Fibroblast of gingiva (primary cell): ENCODE data around the gene ADAMTS14.

ENCODE experiments used
- DNase-seq: peaks from one replicate; pipeline ENCODE4 v3.0.0-alpha.2; 2011; ENCODE audit warnings: low read depth

The ADAMTS14 gene

GRCh38 chr10:70676511-70676910 lies 4.2 kb downstream of the ADAMTS14 start:
- no peak for DNase-seq

DNA sequence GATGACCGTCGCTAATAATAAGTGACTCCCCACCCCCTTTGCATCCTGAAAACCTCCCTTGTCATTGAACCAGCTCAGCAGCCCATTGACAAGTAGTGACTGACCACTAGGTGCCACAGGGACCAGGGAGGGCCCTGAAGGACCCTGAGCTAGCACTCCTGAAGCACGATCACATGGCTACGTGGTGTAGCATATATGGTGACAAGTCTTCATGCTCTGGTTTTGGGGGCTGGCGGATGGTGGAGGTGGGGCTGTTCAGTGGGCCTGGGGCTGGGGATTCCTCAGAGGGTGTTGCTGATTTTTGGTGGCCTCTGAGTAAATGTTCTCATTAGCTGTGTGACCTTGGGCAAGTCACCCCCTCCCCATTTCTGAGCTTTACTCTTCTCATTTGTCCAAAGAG lies 4.7 kb downstream of the ADAMTS14 start:
- no peak for DNase-seq

DNA sequence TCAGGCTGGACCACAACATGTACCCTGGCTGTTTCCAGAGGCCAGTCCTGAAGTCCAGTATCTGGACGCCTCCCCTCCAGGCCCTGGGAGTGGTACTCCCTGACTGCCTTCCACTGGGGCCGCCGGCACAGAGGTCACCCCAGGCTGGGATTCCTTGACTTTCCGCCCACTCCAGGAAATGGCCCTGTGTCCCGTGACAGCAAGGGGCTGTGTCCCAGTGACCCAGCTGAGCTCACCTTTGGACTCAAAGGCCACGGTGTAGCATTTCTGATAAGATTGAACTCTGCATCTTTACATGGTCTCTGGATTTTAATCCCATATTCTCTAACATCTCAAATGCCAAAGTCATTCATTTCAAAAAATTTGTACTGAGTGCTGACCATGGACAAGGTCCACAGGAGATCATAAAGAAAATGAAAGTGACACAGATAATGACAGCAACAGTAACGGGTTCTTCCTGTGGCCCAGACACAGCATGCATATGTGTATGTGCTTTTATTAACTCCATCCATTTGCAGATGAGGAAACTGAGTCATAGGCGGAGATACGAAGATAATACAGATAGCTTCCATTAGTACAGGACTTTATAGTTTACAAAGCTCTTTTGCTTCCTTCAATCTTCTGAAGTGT lies 5.4 kb downstream of the ADAMTS14 start:
- no peak for DNase-seq

DNA sequence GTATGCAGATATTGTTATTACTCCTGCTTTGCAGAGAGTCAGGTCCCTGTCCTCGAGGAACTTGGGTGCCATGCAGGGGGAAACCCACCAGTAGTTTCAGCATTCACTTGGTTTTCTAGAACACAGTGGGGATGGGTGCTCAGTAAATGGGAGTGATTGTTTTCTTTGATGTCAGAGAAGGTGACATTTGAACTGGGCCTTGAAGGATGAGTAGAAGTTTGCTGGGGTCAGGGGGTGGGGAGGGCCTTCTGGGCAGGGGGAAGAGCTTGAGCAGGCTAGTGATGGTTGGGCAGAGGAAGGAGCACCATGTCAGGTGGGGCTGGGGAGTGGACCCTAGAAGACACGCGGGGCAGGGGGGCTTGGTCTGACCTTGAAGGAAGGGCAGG lies 5.9 kb downstream of the ADAMTS14 start:
- no peak for DNase-seq

- DNase-seq: peak; percentile 17
Measured at GRCh38 chr10:70678757-70679489, 6.6 kb downstream of the ADAMTS14 start.

- DNase-seq: peak; percentile 80
Measured at GRCh38 chr10:70679498-70679897, 7.2 kb downstream of the ADAMTS14 start.

GRCh38 chr10:70680899-70681730 lies 8.8 kb downstream of the ADAMTS14 start:
- DNase-seq: no peak

GRCh38 chr10:70681731-70682005 lies 9.4 kb downstream of the ADAMTS14 start:
- DNase-seq: no peak

DNA sequence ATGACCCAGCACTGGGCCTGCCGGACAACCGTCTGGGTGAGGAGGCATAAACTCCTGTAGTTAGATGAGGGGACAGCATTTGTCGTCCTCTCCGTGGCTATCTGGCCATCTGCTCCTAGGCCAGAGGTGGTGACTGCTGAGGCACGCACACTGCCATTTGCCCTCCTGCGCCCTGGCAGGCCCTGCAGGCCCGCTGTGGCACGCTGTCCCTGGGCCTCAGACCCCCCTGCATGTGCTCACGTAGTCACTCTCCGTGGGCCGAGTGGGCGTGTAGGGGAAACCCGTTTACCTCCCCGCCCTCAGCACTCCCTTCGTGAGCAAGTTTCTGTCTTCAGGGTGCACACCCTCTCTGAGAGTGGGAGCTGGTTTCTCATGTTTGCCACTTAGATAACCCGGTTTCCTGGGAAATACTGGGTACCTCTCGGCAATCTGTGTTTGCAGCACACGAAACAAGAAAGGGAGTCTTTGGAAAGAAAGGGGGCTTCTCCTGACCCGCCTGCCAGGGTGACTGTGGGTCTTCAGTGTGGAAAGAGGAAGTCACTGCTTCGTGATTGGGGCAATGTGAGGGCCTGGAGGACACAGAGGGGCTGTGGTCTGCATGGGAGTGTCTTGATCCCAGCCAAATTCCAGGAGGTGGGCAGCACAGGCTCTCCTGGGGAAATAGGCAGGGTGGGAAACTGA lies 10.8 kb downstream of the ADAMTS14 start:
- no peak for DNase-seq

- no peak for DNase-seq
Measured at GRCh38 chr10:70683601-70683934, 11.3 kb downstream of the ADAMTS14 start.

GRCh38 chr10:70683940-70684339 lies 11.6 kb downstream of the ADAMTS14 start:
- DNase-seq: no peak

GRCh38 chr10:70684374-70684773 lies 12.1 kb downstream of the ADAMTS14 start:
- DNase-seq: no peak

DNA sequence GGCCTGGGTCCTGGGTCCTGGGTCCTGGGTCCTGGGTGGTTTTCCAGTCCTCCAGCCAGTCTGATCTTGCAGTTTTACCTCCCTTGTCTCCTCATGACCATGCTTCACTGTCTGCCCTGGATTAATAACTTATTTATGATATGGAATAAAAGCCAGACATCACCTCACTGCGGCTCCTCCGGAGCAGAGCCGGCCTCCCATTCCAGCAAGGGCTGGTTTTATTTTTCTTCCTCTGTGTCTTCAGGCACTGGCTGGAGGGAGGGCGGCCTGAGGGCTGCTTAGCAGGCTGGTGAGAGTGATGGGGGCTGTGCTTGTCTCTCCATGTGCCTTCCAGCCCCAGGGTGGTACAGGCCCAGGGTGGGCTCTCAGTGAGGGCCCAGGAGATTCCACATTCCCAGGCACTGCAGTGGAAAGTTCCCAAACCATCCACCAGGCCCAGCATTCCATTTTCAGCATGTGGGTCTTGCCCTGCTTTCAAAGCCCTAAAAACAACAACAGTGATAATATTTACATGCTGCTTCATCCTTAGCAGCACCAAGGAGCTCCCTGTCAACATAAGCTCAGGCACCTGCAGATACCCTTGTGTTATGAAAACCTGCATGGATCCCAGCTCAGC lies 12.6 kb downstream of the ADAMTS14 start:
- no peak for DNase-seq

DNA sequence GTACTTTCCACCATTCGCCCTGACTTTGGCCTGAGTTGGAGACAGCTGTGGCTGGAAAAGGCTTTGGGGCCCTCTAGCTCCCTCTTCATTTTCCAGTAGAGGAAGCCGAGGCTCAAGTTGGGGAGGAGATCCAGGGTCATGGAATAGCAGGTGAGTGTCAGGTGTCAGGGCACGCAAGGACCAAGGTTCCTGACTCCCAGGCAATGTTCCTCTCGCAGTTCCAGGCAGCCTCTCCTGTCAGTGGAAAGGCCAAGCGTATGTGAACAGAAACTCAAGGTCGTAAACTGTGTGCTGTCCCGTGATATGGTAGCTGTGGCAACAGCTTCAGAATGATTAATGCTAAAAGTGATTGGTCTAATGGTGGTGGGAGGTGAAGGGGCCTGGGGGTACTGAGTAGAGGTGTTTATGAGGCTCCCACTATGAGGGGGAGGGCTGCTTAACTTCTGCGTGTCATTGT lies 13.2 kb downstream of the ADAMTS14 start:
- DNase-seq: no peak

DNA sequence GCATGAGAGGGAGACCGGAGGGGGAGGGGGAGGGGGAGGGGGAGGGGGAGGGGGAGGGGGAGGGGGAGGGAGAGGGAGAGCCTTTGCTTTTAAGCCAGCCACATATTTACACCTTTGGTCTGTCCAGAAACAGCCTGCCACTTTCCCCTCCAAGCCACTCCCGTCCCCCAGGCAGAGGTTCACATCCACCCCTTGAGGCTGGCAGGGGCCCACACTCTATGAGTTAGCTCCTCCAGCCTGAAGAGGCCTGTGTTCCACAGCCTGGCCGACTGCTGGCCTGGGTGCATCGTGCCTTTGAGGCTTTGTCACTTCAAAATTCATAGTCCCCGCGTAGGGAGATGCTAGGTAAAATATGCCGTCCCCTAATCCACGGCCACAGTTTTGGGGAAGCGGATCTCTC lies 16.5 kb downstream of the ADAMTS14 start:
- no peak for DNase-seq

DNA sequence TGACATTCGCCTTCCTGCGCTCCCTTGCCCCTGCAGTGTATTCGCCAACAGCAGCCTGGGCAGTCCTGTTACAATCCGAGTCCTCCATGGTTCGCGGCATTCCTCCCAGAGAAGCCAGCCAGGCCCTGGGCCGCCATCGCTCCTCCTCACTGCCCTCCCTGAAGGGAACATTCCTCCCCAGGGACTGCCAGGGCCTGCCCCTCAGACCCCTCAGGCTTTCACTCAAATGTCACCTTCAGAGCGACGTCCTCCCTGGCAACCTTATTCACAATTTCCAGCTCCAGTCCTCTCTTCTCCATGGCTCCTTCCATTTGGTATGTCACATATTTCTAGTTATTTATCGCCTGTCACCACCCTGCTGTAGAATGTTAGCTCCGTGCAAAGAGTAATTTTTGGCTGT lies 17.4 kb downstream of the ADAMTS14 start:
- no peak for DNase-seq

DNA sequence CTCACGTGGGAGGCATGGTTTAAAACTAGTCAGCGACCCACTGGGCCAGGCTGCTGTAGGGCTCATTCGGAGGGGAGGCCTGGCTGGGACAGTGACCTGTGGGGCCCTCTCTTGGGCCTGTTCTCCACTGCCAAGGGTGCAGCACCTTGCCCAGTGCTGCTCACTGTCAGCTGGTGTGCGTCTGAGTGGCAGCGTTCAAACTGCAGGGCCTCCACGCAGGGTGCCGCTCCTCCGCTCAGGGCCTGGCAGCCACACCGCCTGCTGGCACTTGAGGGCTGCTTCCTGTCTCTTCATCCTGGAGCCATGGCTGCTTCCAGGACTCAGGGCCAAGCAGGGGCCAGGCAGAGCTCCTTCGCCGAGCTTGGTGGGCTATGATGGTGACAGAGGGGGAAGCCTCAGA lies 18.3 kb downstream of the ADAMTS14 start:
- no peak for DNase-seq

DNA sequence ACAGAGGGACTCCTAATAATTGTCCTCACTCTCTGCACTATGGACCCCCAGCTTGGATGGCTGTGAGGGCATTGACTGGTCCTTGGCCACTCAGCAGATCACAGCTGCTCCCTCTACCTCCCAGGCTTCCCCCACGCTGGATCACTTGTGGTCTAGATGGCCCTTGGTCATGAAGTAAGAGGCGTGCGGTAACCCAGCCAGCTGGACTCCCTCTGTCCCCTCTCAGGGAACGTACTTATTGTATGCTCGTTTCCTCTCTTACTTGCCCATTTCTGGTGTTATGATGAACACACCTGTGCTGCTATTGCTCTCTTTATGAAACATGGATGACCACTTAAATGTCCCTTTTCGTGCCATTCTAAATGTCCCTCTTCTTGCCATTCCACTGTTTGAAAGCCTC lies 19.3 kb downstream of the ADAMTS14 start:
- no peak for DNase-seq

DNA sequence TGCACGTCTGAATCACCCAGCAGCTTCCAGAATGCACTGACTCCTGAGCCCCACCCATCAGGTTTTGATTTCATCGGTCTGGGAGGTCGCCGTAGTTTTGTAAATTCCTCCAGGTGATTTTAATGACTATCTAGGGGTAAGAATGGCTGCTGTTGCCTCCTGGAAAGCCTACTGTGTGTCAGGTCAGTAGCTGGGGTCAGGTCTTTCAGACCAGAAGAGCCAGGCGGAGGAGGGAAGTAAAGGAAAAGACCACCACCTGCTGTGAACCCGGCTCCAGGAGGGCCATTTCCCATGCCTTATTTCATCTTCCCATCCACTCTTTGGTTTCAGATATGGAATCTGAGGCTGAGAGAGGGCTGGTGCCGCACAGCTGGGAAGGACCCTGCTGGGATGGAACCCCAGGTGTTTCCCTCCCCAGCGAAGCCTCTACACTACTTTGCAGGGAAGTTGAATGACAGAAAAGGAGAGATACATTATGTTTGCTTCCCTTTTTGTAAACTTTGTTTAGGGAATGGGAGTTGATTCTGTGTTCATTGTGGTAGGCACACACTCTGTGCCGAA lies 19.8 kb downstream of the ADAMTS14 start:
- no peak for DNase-seq

- peak; percentile 97 for DNase-seq
Measured at GRCh38 chr10:70693619-70694335, 21.5 kb downstream of the ADAMTS14 start.

GRCh38 chr10:70694418-70695141 lies 22.3 kb downstream of the ADAMTS14 start:
- peak; percentile 81 for DNase-seq
